22Rv1 (cell line): ENCODE measurements around the gene UVRAG.

ENCODE experiments used
- CTCF ChIP-seq: fragments of 450-650 bp; IDR thresholded peaks from 2 replicates; pipeline ENCODE4 v1.5.1; 2017; ENCODE audit warnings: mild to moderate bottlenecking
- ZFX ChIP-seq: fragments of 450-650 bp; IDR thresholded peaks from 2 replicates; pipeline ENCODE4 v1.6.1; 2017; ENCODE audit warnings: antibody characterized with exemption, borderline replicate concordance

DNA sequence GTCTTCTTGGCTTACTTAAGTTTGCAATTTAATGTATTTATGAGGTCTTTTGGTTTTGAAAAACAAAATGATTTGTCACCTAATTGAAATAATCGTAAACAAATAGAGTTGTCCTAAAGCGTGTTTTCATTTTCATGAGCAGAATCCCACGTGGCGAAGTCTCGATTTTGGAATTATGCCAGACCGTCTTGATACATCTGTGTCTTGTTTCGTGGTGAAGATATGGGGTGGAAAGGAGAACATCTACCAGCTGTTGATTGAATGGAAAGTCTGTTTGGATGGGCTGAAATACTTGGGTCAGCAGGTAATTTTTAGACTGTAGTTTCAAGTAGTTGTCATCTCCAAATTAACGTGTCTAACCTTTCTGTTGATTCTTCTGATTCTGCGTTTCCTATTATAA is 64.7 kb downstream of the UVRAG start:
- TF ChIP-seq CTCF: no peak
- TF ChIP-seq ZFX: no peak
